Dedifferentiated amniotic fluid mesenchymal stem cell (primary cell): ENCODE results near the gene TRPM5.
"Not testable (repeated sequence)": the region's sequence is repeated elsewhere in the genome, so short reads cannot be mapped to it uniquely, and the experiment has no call there.

Experiments
- DNase-seq: peaks from one replicate; pipeline ENCODE4 v3.0.0-alpha.2; 2016; ENCODE audit errors: extremely low spot score

Gene TRPM5

GRCh38 chr11:2443881-2444820 lies at the start of gene TRPM5:
TRPM5 (minus strand) TSS chr11:2444514; CDS start chr11:2423036, 21,478 bp downstream.
- no peak for DNase-seq

DNA sequence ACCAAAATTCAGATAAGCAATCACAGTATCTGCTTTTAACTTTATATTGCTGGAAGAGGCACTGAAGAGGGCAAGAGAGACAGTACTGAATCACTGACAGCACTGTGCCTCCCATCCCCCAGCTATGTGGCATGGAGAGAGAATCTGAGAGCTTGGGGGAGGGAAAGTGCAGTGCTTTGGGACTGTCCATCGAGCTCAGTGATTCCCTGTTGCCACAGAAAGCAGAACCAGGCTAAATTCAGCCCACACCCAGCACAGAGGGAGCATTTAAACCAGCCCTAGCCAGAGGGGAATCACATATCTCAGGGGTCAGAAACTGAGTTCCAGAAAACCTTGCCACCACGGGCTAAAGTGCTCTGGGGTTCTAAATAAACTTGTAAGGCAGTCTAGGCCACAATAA lies 44.8 kb upstream of the TRPM5 start:
- DNase-seq: no peak

- DNase-seq: no peak
Observed at GRCh38 chr11:2488004-2488403, 43.7 kb upstream of the TRPM5 start.

- no peak for DNase-seq
Observed at GRCh38 chr11:2484576-2485125, 40.3 kb upstream of the TRPM5 start.

DNA sequence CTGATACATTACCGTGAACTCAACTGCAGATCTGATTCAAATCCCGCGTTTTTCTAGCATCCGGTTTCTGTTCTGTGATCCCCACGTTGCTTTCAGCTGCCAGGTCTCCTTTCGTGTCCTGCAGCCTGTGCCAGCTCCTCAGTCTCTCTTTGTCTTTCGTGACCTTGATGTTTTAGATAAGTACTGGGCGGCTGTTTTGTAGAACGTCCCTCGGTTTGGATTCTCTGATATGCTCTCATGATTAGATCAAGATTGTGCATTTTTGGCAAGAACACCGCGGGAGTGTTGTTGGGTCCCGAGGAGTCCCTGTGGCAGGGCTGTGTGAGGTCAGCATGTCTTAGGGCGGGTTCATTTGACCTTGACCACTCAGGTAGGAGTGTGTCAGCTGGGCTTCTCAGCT lies 39.1 kb upstream of the TRPM5 start:
- no peak for DNase-seq

DNA sequence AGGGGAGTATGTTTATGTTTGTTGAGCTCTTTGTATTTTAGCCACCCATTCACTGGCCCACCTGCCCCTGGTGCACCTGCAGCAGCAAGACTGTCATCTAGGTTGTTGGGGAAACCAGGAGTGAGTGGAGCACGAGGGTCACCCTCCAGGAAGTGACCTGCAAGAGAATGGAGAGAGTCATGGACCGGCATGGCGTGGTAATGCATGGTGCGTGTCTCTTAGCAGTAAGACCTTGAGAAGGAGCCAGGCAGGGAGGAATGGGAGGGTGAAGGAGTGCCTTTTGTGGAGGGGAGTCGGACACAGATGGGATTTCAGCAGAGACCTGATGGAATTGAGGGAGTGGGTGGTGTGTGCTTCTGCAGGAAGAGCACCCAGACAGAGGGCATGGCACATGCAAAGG lies 38.4 kb upstream of the TRPM5 start:
- no peak for DNase-seq

- DNase-seq: no peak
Observed at GRCh38 chr11:2482204-2482603, 37.9 kb upstream of the TRPM5 start.

DNA sequence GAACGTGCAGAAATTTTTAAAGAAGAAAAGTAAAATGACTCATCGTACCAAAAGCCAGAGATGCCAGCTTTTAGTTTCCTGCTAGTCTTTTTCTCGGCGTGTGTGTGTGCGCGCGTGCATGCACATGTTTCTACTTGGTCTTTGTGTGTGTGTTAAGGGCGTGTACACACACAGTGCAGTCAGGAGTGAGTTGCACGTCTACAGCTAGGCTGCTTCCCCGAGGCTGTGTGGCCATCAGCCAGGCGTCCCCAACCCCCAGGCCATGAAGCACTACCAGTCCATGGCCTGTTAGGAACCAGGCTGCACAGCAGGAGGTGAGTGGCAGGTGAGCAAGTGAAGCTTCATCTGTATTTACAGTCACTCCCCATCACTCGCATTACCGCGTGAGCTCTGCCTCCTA lies 36.9 kb upstream of the TRPM5 start:
- DNase-seq: no peak

DNA sequence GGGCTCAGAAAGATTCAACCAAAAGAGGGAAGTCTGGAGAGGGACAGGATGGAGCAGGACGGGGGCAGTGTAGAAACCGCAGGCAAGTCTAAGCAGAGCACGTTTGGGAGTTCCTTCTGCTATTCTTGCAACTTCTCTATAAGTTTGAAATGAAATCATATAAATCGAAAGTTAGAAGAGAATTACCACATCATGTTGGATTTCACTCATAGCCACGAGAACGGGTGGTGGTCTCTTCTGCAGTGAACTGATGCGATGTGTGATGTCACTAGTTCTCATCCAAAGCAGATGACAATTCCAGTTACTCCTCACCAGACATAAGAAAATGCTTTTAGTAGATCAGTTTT lies 36.5 kb upstream of the TRPM5 start:
- no peak for DNase-seq

DNA sequence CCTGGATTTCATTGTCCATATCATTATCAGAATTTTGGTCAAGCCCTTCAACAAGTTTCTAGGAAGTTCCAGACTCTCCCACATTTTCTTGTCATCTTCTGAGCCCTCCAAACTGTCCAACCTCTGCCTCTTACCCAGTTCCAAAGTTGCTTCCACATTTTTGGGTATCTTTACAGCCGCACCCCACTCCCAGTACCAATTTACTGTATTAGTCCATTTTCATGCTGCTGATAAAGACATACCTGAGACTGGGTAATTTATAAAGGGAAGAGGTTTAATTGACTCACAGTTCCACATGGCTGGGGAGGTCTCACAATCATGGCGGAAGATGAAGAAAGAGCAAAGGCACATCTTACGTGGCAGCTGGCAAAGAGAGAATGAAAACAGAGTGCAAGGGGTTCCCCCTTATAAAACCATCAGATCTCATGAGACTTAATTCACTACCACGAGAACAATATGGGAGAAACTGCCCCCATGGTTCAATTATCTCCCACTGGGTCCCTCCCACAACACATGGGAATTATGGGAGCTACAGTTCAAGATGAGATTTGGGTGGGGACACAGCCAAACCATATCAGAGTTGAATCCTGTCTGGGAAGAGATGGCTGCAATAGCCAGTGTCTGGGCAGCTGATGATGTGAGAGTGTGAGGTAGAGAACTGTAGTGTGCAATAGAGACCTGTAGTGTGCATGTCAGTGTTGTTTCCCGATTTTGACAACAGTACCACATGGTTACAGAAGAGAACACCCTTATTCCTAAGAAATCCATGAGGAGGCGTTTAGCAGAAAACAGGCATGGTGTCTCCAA lies 36.0 kb upstream of the TRPM5 start:
- DNase-seq: not testable (repeated sequence)

DNA sequence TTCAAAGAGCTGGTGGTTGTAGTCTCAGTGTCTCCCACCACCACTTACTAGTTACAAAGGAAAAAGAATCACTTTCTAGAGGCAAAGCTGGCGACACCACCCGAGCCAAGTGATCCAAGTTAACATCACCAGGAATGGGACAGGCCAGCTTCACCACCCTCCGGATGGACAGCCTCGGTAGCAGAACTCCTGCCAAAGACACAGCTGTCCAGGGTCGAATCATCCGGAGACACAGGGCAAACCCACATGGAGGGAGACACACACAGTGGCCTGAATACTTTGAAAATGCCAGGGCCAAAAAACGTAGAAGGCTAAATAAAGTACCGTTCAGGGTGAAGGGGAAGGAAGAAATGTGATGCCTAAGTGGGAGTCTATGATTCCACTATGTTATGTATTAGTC lies 33.6 kb upstream of the TRPM5 start:
- DNase-seq: no peak

GRCh38 chr11:2477254-2477653 lies 32.9 kb upstream of the TRPM5 start:
- DNase-seq: no peak

DNA sequence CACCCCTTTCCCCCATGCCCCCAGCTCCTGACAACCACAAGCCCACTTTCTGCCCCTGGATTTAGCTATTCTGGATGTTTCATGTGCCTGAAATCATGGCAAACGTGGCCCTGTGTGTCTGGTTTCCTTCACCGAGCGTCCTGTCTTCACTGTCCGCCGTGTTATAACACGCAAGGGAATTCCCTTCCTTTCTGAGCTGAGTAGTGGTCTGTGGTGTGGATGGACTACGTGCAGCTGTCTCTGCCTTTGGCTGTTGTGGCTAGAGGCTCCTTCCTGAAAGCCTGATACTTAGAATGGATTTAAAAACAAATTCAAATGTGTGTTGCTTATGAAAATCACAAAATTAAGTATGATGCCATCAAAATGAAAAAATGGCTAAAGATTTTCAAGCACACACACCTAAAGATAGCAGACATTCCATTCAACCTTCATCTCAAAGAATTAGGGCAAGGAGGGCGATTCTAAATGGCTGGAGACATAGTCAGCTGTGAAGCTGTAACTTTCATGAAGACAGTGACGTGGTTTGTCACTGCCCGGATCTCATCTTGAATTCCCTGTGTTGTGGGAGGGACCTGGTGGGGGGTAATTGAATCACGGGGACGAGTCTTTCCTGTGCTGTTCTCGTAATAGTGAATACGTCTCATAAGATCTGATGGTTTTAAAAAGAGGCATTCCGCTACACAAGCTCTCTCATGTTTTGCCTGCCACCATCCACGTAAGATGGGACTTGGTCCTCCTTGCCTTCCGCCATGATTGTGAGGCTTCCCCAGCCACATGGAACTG lies 31.0 kb upstream of the TRPM5 start:
- DNase-seq: no peak

DNA sequence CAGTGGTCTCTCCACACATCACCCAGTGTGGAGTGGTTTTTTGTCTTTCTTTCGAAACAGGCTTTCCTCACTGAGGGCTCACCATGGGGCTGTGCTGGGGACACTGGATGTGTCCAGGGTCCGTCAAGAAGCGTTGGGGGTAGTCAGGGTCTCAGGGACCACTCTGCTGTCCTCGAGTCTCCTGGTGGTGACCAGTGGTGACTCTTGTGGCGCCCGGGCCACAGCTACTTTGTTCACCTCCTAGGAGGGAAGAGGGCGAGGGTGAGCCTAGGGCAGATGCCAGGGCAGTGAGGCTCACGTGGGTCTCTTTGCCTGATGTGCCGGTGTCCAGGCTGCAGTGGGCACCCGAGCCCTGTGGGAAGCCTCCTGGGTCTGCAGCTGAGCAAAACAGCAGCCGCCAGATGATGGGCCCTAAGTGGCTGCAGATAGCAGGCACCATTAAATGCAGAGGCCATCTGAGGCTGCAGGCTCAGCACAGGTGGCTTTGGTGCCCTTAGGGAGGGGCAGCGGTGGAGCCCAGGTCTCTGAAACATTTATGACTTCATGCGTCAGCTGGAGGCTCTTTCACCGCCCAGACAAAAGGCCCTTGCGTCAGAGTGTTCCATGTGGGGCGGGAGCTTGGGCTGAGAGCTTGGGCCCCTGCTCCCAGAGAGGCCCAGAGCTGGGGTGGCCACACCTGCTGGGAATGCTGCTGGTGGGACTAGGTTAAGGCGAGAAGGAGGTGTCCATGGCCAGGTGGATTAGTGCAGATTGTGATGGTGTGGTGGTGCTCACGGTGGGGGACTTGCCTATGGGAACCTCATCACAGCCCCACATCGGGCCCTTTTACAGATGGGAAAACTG lies 30.0 kb upstream of the TRPM5 start:
- no peak for DNase-seq

DNA sequence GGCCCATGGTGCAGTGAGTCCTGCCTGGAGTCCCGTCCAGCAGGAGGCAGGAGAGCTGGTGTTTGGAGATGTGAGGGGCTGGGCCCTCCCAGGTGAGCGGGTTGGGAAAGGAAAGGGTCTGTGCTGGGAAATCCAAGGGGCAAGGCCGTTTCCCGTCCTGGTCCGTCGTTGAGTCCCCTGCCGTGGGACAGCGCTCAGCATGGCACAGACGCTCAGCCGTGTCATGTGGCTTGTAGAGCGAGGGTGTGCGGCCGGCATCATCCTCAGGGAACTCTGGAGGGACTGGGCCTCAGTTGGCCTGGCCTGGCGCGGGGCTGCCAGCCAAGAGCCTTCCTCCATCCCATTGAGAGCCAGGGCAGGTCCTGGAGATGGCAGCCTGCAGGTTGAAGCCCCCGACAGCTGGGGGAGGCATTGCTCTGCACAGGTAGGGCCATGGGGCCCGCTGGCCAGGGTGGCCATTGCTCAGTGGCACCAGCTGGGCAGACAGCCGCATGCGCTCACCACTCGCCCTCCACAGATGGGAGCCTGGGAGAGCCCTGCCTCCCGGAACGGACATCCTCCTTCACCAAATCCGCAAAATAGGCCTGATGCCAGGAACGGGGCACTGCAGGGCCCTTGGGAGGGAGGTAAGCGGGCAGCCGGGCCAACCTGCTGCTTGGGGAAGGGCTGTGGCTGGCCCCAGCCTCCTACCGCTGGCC lies 29.2 kb upstream of the TRPM5 start:
- no peak for DNase-seq

GRCh38 chr11:2472428-2473186 lies 28.3 kb upstream of the TRPM5 start:
- DNase-seq: no peak

- no peak for DNase-seq
Observed at GRCh38 chr11:2471804-2472096, 27.4 kb upstream of the TRPM5 start.

- DNase-seq: no peak
Observed at GRCh38 chr11:2471048-2471803, 26.9 kb upstream of the TRPM5 start.

DNA sequence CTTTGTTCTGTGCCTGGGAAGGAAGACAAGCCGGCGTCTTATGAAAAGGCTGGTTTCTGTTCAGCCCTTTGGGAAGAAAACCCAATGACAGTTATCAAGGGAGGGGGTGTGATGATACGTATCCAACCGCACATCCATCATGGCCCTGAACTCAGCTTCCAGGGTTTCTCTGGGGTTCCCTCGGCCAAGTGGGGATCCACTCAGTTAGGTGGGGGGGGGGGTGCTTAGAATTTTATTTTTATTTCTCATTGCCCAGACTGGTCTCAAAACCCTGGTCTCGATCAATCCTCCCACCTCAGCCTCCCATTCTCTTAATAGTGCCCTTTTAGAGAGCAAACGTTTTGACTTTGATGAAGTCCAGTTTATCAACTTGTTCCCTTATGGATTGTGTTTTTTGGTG lies 26.2 kb upstream of the TRPM5 start:
- DNase-seq: no peak
